ENCODE data around the gene FCHO1.

Gene FCHO1

DNA sequence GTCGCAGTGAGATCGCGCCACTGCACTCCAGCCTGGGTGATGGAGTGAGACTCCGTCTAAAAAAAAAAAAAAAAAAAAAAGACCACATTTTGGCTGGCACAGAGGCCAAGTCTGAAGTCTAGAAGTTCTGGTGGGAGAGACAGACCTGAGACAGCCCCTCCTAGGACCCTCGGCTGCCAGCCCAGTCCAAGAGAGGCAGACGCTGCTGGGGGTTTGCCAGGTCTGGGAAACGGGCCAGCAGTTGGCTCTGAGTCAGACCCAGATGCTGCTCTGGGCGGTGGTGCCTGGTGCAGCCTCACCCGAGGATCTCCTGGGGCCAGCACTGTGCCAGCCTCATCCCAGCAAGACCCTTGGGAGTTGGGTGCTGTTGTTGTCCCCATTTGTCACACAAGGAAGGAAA lies 5.8 kb downstream of the FCHO1 start:
- Histone ChIP-seq H3K4me3 (replicated peaks; ENCODE audit: insufficient read depth, low read length) (no peak overlapping the region), H3K27ac (replicated peaks) (no peak overlapping the region), H3K27me3 (ENCODE audit: insufficient read depth, poor library complexity, severe bottlenecking) (no peaks in the 10 kb centered on the region)
- no peak for DNase-seq (ENCODE audit: low read depth in 1 of 2, low spot score in 1 of 2)
- no peak for TF ChIP-seq SPI1 (IDR thresholded peaks at IDR 0.05; ENCODE audit: borderline replicate concordance, low read depth)
- TF ChIP-seq, protein P1, sequence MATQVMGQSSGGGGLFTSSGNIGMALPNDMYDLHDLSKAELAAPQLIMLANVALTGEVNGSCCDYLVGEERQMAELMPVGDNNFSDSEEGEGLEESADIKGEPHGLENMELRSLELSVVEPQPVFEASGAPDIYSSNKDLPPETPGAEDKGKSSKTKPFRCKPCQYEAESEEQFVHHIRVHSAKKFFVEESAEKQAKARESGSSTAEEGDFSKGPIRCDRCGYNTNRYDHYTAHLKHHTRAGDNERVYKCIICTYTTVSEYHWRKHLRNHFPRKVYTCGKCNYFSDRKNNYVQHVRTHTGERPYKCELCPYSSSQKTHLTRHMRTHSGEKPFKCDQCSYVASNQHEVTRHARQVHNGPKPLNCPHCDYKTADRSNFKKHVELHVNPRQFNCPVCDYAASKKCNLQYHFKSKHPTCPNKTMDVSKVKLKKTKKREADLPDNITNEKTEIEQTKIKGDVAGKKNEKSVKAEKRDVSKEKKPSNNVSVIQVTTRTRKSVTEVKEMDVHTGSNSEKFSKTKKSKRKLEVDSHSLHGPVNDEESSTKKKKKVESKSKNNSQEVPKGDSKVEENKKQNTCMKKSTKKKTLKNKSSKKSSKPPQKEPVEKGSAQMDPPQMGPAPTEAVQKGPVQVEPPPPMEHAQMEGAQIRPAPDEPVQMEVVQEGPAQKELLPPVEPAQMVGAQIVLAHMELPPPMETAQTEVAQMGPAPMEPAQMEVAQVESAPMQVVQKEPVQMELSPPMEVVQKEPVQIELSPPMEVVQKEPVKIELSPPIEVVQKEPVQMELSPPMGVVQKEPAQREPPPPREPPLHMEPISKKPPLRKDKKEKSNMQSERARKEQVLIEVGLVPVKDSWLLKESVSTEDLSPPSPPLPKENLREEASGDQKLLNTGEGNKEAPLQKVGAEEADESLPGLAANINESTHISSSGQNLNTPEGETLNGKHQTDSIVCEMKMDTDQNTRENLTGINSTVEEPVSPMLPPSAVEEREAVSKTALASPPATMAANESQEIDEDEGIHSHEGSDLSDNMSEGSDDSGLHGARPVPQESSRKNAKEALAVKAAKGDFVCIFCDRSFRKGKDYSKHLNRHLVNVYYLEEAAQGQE (IDR thresholded peaks at IDR 0.05; ENCODE audit: insufficient replicate concordance, low read depth) = no peak
- TF ChIP-seq POLR2AphosphoS5 (IDR thresholded peaks at IDR 0.05; ENCODE audit: low read depth) = no peak
- no peak for TF ChIP-seq GABPA (IDR thresholded peaks at IDR 0.05; ENCODE audit: low read depth)
- TF ChIP-seq, protein P2, sequence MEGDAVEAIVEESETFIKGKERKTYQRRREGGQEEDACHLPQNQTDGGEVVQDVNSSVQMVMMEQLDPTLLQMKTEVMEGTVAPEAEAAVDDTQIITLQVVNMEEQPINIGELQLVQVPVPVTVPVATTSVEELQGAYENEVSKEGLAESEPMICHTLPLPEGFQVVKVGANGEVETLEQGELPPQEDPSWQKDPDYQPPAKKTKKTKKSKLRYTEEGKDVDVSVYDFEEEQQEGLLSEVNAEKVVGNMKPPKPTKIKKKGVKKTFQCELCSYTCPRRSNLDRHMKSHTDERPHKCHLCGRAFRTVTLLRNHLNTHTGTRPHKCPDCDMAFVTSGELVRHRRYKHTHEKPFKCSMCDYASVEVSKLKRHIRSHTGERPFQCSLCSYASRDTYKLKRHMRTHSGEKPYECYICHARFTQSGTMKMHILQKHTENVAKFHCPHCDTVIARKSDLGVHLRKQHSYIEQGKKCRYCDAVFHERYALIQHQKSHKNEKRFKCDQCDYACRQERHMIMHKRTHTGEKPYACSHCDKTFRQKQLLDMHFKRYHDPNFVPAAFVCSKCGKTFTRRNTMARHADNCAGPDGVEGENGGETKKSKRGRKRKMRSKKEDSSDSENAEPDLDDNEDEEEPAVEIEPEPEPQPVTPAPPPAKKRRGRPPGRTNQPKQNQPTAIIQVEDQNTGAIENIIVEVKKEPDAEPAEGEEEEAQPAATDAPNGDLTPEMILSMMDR (IDR thresholded peaks at IDR 0.05; ENCODE audit: insufficient read depth, low read length) = no peak

- no peak for DNase-seq (ENCODE audit: low read depth in 1 of 2, low spot score in 1 of 2)
- Histone ChIP-seq H3K4me3 (replicated peaks; ENCODE audit: insufficient read depth, low read length) (no peak overlapping the region), H3K27me3 (ENCODE audit: insufficient read depth, poor library complexity, severe bottlenecking) (no peaks in the 10 kb centered on the region), H3K27ac (replicated peaks) (no peak overlapping the region)
- TF ChIP-seq, protein P1 (IDR thresholded peaks at IDR 0.05; ENCODE audit: insufficient replicate concordance, low read depth) = no peak
- TF ChIP-seq, protein P2 (IDR thresholded peaks at IDR 0.05; ENCODE audit: insufficient read depth, low read length) = no peak
- TF ChIP-seq GABPA (IDR thresholded peaks at IDR 0.05; ENCODE audit: low read depth) (no peak), SPI1 (IDR thresholded peaks at IDR 0.05; ENCODE audit: borderline replicate concordance, low read depth) (no peak), POLR2AphosphoS5 (IDR thresholded peaks at IDR 0.05; ENCODE audit: low read depth) (no peak)
These were observed 7.2 kb downstream of the FCHO1 start for GRCh38 chr19:17758515-17758914.

DNA sequence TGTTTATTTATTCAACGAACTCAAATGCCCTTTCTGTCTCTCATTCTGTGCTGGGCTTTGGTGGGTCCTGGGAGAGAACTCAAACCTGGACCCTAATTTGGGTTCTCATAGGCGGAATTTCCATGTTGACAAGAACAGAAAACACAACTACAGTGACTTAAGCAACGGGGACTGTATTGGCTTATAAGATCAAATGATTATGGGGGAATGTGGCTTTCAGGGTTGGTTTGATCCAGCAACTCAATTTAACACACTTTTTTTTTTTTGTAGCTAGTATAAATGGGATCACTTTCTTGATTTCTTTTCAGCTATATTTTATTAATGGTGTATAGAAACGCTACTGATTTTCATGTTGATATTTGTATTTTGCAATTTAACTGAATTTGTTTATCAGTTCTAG lies 9.9 kb downstream of the FCHO1 start:
- Histone ChIP-seq H3K27ac (replicated peaks) (no peak overlapping the region), H3K4me3 (replicated peaks; ENCODE audit: insufficient read depth, low read length) (no peak overlapping the region), H3K27me3 (ENCODE audit: insufficient read depth, poor library complexity, severe bottlenecking) (no peaks in the 10 kb centered on the region)
- TF ChIP-seq SPI1 (IDR thresholded peaks at IDR 0.05; ENCODE audit: borderline replicate concordance, low read depth) = no peak
- TF ChIP-seq, protein P2 (IDR thresholded peaks at IDR 0.05; ENCODE audit: insufficient read depth, low read length) = no peak
- TF ChIP-seq, protein P1 (IDR thresholded peaks at IDR 0.05; ENCODE audit: insufficient replicate concordance, low read depth) = no peak
- TF ChIP-seq GABPA (IDR thresholded peaks at IDR 0.05; ENCODE audit: low read depth) = no peak
- no peak for TF ChIP-seq POLR2AphosphoS5 (IDR thresholded peaks at IDR 0.05; ENCODE audit: low read depth)
- no peak for DNase-seq (ENCODE audit: low read depth in 1 of 2, low spot score in 1 of 2)

All from HL-60 (cell line).